HG03095 (cell line): ENCODE data around the gene GGTLC1.
"Not testable (repeated sequence)": the region's sequence is repeated elsewhere in the genome, so short reads cannot be mapped to it uniquely, and the experiment has no call there.

ENCODE experiments used
- ATAC-seq: cut with Tn5 transposase; IDR thresholded peaks from one replicate; pipeline ENCODE4 v1.9.1; 2021; ENCODE audit warnings: moderate library complexity; ENCODE audit not compliant: unreplicated experiment

GGTLC1 gene

GRCh38 chr20:23995291-23995690 lies 6.7 kb upstream of the GGTLC1 start:
- ATAC-seq, result not testable (repeated sequence)

GRCh38 chr20:23994001-23994633 lies 5.5 kb upstream of the GGTLC1 start:
- not testable (repeated sequence) for ATAC-seq

GRCh38 chr20:23993440-23993839 lies 4.9 kb upstream of the GGTLC1 start:
- ATAC-seq, result not testable (repeated sequence)

GRCh38 chr20:23990296-23990695 lies 1.7 kb upstream of the GGTLC1 start:
- not testable (repeated sequence) for ATAC-seq

- not testable (repeated sequence) for ATAC-seq
These were observed 387 bp upstream of the GGTLC1 start for GRCh38 chr20:23988966-23989365.

- ATAC-seq, result not testable (repeated sequence)
These were observed 1.9 kb downstream of the GGTLC1 start for GRCh38 chr20:23986716-23987115.

GRCh38 chr20:23986310-23986709 lies 2.3 kb downstream of the GGTLC1 start:
- not testable (repeated sequence) for ATAC-seq

GRCh38 chr20:23985790-23986225 lies 2.8 kb downstream of the GGTLC1 start:
- not testable (repeated sequence) for ATAC-seq

- ATAC-seq, result not testable (repeated sequence)
These were observed 3.4 kb downstream of the GGTLC1 start for GRCh38 chr20:23985066-23985789.

- ATAC-seq, result not testable (repeated sequence)
These were observed 4.0 kb downstream of the GGTLC1 start for GRCh38 chr20:23984476-23985023.

GRCh38 chr20:23982112-23983018 lies 6.2 kb downstream of the GGTLC1 start:
- not testable (repeated sequence) for ATAC-seq

GRCh38 chr20:23981526-23981925 lies 7.1 kb downstream of the GGTLC1 start:
- not testable (repeated sequence) for ATAC-seq

GRCh38 chr20:23981014-23981413 lies 7.6 kb downstream of the GGTLC1 start:
- ATAC-seq, result not testable (repeated sequence)

- ATAC-seq, result not testable (repeated sequence)
These were observed 8.4 kb downstream of the GGTLC1 start for GRCh38 chr20:23979899-23980811.

GRCh38 chr20:23979380-23979779 lies 9.2 kb downstream of the GGTLC1 start:
- ATAC-seq, result not testable (repeated sequence)

GRCh38 chr20:23978457-23978856 lies 10.1 kb downstream of the GGTLC1 start:
- not testable (repeated sequence) for ATAC-seq

GRCh38 chr20:23974966-23975365 lies 13.6 kb downstream of the GGTLC1 start:
- ATAC-seq, result no peak

- no peak for ATAC-seq
These were observed 17.3 kb downstream of the GGTLC1 start for GRCh38 chr20:23971310-23971709.

- ATAC-seq, result no peak
These were observed 18.5 kb downstream of the GGTLC1 start for GRCh38 chr20:23970049-23970448.

GRCh38 chr20:23967616-23967979 lies 21.0 kb downstream of the GGTLC1 start:
- ATAC-seq, result no peak
